Measurements from ENCODE around the gene ROR1.

The ROR1 gene

DNA sequence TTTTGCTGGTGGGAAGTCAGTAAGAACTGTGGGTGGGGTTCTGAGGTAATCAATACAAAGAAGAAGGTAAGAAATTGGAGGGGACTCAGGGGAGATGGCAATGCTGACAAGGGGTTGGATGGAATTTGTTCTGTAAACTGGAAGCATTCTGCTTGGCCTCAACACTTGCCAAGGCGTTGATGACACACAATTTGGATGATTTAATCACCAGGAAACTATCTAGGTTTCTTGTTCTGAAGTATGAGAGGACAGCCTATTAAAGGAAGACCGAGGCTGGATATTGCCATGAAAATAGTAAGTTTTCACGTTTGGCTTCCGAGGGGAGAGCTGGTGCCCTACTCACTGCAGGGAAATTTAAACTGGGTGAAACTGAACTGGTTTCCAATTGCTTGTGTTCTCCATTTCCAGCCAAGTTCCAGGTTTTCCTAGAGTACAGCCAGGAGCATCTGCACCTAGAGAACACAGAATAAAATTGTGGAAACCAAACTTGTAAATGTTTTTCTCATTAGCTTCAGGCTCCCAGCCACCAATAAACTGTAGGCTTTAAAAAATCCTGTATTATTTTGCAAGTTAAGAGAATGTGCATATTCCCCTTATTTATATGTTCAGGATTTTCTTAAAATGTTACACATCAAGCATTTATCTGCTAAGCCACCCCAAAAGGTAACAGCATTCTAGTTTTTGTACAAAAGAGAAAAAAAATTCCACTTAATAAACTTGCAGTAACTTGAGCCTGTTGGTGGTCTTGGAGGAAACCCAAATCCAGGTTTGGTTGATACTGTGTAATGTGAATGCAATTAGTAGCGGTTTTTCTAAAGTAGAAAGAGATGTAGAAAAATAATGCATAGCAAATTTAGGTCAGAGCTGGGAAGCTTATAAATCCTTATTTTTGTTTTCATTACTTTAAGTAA lies 53.8 kb downstream of the ROR1 start:
- DNase-seq = no peak

DNA sequence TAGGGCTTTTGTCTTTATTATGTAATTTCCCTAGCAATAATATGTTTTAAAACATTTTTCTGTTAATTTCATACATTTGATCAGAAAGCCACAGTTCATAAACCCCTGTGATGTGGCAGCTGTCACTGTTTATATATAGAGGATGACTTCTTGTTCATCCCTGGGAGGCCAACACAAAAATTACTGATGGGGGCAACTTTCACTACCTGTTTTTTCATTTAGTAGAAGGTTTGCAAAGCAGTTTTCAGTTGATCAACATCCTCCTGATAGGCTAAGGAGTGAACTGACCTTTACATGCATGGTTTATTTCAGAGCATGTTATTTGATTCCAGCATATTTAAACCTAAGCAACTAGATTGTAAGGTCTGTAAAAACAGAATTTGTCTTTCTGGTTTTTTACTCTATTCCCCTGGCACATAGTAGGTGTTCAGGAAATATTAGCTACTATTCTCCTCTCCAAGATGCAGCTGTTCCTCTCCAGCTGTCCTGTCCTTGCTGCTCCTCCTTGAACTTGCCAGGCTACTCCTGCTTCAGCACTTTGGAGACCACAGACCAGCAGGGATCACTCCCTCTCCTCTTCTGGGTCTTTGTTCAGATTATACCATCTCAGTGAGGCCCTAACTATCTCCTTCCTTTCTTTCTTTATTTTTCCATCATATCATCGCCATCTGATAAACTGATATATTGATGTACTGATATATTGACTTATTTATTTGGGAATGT lies 54.7 kb downstream of the ROR1 start:
- no peak for DNase-seq

DNA sequence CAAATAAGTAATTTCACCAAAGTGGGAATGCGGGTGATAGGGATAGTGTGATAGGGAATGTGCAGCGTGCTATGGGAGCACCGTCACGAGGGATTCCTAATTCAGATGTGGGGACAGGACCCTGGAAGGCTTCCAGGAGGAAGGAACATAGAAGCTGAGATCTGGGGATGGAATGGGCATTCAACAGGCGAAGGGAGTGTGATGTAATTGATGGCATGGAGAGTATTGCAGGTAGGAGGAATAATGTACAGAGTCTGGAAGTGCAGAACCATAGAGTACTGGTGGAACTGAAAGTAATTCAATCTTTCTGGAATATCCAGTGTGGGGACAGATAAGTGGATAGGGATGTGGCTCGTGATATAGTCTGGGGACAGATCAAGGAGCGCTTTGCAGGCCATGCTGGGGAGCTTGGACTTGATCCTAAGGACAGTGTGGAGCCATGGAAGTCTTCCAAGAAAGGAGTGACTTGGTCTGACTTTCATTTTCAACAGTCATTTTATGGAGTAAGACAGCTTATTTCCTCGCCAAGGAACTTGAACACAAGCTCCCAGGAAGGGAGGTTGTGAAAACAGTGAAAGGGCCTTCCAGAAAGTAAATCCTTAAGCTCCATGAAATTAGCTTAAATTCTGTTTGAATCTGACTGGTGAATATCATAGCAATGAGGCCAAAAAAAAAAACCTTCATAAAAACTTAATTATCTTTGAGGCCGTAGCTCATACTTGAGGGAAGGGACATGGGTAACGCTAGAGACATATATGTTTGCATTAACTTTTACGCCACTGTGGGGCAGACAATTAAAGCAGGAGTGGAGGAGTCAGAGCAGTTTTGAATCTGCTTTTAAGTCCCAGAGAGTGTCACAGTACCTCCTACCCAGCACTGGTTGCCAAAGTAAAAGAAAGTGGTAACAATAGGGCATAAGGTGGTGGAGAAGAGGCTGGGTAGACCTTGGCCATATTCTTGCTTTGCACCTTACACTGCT lies 55.8 kb downstream of the ROR1 start:
- no peak for DNase-seq

DNA sequence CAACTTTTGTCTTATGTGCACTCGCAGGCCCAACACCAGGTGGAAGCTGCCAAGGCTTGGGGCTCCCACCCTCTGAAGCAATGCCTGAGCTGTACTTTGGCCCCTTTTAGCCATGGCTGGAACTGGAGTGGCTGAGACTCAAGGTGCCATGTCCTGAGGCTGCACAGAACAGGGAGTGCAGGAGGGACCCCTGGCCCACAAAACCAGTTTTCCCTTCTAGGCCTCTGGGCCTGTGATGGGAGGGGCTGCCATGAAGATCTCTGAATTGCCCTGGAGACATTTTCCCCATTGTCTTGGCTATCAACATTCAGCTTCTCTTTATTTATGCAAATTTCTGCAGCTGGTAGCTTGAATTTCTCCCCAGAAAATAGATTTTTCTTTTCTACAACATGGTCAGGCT lies 57.6 kb downstream of the ROR1 start:
- DNase-seq = no peak

DNA sequence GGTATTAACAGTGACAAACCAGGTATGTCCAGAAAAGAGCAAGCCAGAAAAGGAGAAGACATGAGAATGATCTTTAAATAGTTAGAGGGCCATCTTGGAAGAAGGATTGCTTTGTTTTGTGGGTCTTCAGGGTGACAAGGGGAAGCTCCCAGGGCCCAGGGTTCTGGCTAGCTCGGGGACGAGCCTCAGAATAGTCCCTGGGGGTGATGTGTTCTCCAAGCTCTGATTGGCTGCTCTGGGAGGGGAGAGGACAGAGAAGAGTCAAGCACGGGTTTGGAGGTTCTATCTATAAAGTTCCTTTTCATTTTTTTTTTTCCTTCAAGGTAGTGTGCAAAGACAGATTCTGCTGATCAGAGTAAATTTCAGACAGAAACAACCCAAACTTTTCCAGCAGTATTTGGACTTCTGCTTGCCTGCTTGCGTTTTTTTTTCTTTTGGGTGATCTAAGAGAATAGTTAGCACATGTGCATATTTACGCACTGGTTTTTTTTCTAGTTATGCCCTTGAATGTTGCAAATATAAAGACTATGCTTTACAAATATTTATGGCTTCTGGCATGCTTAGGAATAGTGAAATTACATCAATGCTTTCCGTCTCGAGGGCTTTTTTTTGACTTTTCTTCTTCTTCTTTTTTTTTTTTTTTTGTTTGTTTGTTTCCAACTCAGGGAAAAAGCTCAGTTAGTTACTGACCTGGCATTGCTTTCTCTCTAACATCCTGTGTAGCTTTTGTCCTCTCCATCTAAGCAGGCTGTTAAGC lies 59.7 kb downstream of the ROR1 start:
- DNase-seq = no peak

DNA sequence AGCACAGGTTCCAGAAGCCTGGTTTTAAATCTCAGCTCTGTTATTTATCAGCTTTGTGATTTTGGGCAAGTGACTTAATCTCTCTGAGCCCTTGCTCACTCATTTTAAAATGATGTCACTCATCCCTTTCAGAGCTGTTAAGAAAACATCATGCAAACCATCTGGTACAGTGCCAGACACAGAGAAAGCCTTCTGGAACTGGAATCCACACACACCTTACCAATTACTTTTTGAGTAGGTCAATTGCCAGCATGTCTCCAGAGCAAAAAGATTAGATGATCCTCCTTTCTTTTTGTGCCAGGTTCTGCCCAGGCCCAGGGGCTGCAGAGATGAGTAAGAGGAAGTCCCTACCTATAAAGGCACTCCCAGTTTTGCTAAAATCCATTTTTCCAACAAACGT lies 61.3 kb downstream of the ROR1 start:
- DNase-seq = no peak

DNA sequence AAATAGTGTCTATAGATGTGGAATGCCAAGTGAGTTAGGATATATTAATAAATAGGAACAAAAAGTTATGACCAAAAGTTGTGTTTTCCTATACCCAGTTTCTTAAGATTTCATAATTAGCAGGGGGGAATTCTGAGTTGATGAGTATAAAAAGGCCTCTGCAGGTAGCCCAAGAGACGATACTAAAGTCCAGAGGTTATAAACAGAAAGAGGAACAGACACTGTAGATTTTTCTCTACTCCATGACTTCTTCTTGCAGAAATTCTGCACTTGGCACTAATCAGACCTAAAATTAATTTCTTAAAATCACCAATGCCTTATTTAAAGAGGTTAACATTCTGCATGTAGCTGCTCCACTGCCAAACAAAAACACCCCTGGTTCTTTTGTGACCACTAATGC lies 62.6 kb downstream of the ROR1 start:
- no peak for DNase-seq

DNA sequence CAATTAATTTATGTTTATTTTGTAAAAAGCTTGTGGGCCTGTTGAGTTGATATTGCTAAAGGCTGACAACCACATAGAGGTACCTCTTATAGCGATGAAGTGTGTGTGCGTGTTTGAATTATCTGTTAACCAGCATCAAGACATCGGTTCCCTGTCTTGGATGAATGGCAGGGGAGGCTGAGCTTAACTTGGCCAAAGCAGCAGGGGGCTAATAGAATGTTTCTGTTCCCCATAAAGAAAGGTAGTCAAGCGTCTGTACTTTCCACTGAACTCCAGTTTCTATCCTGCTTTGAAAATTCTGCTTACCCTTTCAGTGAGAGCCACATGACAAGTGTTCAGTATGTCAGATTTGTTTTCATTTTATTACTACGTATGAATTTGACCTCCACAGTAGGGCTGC lies 63.0 kb downstream of the ROR1 start:
- DNase-seq = no peak

DNA sequence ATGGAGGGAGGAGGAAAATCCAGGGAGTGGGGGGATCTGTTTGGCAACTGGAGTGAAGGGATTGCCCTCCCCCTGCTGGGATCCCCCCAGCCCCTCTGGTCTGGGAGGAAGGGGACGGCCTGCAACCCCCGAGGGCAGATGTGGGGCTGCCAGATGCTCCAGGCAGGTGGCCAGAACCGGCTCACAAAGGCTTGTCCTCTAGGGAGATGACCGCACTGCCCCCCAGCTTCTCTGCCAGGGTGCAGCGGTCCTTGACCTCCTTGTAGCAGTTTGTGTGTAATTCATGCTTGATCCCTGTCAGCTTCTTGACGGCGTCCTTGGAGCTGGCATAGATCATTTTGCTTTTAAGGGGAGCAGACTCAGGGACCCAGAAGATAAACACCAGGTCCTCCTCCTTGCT lies 69.2 kb downstream of the ROR1 start:
- DNase-seq = no peak

DNA sequence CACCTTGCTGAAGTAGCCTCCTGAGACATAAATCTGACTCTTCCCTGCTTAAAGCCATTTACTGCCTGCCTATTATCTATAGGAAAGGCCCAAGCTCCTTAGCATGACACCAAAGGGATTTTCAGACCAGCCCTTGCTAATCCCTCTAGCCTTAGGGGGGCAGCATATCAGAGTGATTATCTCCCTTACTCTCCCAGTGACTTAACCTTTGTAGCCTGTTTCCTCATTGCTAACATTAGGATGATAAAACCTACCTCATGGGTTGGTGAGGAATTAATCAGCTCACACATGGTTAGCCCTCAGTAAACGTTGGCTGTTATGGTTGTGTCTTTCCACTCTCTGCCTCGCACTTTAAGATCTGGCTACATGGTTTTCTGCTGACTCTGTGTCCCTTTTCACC lies 70.1 kb downstream of the ROR1 start:
- DNase-seq = no peak

DNA sequence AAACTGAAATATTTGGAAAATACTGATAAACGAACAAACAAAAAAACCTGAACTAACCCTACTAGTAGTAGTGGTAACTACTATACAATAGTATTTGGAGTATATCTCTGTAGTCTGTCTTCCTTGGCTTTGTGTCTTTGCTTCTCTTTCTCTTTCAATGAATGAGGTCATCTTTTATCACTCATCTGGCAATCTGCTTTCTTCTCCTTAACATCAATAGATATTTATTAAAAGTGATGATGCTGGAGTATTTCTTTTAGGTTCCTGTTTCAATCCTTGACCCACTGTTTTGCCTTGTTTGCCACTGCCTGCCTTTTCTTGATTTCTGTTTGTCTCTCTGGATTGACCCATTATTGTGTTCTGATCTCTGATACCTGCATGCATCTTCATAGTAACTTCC lies 71.5 kb downstream of the ROR1 start:
- DNase-seq = no peak

DNA sequence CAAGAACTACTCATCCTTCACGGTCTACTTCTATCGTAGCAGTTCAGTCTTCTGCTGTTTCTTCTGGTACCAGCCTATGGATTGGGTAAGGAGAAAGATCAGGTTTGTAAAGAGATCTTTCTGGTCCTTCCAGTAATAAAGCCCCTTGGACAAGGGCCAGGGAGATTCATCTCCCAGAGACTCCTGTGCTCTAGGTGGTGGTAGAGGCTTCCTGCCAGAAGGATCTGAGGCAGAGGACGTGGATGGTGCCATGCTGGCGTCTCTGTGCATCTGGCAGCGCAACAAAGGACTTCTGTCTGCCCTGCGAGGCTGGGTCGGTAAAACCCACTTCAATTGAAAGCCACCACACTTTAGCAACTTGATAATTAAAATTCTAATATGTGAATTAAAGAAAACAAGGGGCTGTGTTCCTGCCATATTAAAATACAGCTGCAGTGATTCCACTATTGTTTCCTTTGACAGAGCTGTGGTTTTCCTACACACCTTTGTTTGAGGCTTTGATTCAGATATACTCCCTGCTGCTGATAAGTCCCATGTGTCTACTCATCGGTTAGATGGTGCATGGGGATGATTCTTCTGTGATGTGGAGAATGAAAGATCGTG lies 73.6 kb downstream of the ROR1 start:
- no peak for DNase-seq

DNA sequence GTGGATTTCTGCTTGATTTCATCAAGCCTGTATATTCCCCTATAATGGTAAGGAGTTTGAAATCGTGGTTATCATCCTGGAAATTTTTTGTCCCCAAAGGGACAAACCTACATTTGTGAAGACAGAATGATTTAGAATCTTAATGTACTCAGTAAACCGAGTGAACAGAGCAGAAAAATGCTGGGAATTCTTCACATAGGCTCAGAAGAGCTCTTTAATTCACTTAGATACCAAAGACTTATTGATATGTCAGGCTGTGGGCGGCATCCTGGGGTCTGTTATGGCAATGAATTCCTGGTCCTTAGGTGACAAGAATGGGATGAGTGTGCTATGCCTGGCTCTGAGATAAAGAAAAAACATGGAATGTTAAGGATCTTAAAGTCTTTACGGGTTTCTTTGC lies 74.9 kb downstream of the ROR1 start:
- no peak for DNase-seq

DNA sequence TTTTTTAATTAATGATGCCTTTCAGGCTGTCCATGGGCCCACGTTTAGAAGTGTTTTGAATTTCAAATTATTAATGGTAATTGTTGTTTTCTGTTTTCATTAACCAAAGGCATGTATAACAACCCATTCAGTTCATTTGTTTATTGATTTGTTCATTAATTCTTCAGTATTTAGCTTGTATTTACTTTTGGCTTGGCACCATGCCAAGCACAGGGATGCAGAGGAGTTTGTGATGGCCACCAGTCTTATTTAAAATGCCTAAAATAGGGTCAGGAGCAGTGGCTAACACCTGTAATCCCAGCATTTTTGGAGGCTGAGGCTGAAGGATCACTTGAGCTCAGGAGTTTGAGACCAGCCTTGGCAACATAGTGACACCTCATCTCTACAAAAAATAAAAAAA lies 75.3 kb downstream of the ROR1 start:
- DNase-seq = no peak

DNA sequence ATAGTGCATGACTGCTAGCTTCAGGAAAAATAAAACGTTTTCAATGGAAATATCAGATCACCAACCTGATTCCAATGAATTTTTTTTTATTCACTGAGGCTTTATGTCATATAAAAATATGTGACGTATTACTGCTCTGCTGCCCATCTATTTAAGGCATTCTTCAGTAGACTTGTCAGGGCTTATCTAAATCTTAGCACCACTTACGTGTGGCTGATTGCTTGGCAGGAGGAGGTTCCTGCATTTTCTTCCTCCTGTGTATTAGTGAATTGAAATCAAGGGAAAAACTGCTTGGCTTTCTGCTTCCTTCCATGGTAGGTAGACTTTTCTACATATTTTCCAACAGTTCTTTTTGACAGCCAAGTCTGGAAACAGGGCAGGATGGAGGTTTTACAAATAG lies 80.3 kb downstream of the ROR1 start:
- no peak for DNase-seq

DNA sequence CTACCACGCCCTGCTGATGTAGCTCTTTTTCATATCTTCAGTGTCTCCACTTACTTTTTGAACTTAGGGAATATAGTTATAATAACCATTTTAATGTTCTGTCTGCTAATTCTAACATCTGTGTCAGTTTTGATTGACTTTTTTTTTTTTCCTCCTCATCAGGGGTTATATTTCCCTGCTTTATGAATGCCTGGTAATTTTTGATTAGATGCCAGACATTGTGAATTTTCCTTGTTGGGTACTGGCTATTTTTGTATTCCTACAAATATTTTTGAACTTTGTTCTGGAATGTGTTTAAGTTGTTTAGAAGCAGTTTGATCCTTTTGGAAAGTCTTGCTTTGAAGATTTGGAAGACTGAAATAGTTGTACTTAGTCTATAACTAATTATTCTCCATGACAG lies 82.1 kb downstream of the ROR1 start:
- DNase-seq = no peak

DNA sequence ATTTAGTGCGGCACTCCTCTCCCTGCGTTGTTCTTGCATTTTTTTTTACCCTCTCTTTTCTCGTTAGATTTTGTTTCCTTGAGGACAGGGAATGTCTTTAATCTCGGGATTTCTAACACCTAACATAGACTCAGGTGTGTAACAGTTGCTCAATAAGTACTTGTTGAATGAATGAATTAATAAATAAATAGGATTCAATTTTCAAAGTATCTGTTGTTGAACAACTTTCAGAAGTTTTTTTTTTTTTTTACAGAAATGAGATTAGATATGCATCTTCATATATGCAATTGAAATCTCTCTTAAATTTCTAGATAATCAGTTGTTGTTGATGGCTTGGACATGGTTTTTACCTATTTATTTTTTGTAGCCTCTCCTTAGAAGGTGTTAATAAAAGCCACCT lies 83.1 kb downstream of the ROR1 start:
- no peak for DNase-seq

DNA sequence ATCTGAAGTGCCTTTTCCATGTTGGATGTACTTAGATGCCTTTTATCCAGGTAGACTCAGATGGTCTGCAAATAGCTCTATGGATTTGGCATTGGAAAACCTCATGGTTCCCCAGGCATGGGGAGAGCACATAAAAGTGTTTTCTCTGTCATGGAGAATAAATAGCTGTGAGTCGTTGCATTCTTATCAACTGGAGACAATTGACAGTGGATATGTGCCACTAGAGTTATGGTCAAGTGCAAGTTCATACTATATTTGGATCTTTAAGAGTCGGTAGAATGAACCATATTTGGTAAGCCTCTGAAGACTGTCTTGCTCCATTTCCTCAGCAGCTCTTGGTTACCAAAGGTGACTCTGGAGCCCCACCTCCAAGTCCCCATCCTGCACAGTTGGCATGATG lies 83.7 kb downstream of the ROR1 start:
- no peak for DNase-seq

DNA sequence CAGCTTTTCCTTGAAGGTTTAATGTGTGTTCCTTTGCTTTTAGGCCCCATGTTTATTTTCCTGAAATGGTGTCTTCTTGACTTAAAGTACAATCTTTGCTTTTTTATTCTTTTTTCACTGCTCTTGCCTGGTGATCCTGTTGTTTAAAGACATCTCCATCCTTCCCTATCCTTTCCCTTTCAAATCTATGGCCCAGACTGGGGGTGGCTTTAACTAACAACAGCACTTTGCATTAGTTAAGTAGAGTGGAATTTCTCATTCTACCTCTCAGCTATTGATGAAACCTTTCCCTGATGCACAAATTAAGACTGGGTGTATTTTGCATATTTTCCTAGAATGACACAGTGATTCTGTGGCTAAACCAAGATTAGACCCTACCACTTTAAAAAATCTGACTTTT lies 84.3 kb downstream of the ROR1 start:
- no peak for DNase-seq

DNA sequence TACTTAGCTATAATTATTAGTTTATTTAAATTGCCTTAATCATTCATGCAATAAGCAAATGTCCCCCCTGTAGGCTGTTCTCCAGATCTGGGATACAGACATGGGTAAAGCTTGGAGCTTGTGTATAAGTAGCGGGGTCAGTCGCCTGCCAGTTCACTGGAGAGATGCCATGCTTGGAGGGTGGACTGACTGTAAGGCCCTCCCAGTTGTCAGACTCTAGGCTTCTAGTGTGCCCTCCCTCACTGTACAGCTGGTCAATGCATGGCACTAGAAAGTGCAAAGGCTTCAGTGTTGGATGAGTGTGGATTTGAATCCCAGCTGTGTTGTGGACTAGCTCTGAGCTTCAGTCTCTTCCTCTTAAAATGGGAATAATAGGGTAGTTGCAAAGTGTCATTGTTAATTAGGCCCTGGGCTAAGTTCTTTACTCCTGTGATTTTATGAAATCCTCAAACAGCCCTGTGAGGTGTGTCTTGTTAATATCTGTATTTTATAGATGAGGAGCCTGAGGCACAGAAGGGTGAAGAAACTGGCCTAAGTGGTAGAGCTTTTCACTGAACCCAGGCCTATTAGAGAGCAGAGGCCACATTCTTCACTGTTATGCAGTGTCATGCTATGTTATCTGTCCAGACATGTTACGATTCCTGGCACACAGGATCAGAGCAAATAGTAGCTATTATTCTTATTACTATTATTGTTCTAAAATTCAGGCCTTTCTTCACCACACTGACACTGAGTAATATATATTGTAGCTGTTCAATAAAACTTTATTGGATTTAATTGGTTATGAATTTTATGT lies 85.9 kb downstream of the ROR1 start:
- no peak for DNase-seq

DNA sequence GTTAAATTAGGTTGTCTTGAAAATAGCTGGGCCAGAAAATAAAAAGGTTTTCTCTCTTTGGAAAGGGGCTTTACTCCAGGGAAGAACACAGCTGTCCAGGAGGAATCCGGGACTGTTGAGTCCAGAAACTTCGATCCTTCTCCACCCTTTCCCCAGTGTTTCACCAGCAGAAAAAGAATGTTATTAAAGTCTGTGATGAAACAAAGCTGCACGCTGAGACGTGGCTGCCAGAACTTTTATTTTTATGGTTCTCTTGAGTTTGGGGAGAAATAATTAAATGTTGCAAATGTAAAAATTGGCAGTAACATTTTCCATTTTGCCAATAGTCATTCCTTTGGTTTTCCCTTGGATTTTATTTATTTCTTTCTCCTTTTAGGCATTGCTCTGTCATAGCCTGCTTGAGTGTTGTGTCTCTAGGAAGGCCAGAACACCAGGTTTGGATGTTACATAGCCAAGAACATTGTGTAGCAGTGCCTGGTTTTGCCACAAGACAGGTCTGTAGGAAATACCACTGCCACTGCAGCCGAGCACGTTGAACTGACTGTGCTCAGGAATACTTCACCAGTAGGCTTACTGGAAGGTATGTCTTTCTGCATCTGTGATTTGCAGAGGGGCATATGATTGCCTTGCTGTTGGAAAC lies 87.4 kb downstream of the ROR1 start:
- DNase-seq = no peak
